GM19395 (cell line): ENCODE results near the gene ZNF511.
A peak's percentile ranks its signal among the peaks of the same experiment; 100 is the strongest.

Experiments
- ATAC-seq: cut with Tn5 transposase; IDR thresholded peaks from one replicate; pipeline ENCODE4 v1.9.1; 2021; ENCODE audit warnings: mild to moderate bottlenecking, moderate library complexity; ENCODE audit not compliant: unreplicated experiment

ZNF511 gene

DNA sequence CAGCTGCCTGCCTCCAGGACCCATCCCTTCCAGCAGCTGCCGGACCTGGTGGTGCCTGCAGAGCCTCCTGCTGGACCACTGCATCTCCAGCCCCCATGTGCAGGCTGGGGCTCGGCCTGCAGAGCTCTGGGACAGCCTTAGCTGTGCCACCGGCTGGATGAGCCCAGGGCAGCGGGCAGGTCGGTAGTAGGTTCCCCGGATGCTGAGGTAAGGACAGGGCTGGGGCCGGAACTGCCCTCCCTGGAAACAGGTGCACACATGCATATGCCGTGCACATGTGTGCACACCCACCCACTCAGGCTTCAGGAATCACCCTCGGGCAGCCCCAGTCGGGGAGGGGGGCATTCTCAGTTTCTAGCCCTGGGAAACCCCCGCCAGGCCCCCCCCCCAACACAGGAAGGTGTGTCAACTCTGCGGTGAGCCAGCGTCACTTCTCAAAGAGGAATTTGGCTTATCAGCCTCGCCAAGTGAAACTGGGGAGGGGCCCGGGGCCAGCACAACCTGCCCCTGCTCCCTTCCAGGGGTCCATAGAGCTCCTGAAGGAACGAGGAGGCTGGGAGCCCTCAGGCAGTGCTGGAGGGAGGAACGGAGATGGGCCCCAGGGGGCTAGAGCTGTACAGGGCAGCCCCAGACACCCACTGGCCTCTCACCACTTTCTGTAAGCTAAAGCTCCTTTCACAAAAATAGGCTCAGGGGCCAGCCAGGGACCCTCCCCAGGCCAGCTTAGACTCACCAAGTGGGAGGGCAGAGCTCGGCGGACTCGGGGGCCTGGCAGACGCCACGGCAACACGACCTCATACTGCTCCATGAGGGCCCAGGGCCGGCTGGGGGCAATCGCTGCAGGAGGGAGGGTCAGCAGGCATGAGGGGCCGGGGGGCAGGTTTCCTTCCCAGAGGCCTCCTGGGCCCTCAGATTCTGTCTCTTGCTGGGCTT, 33.7 kb upstream of the ZNF511 start:
- ATAC-seq, result peak; percentile 55

DNA sequence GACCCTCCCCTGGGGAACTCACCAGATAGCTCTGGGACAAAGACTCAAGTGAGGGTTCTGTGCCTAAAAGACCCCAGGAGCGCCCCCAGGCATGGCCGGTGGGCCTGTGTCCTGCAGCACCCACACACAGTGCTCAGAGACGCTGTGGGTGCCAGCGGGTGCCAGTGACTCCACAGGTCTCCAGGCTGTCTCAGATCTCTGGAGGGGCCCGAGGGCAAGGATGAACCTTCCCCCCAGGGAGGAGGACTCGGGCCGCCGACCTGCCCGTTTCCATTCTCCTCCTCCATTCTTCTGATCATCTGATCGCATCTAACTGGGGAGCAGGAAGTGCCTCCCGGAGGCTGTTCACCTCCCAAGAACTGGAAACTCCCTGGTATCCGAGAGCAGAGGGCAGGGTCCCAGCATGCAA, 33.0 kb upstream of the ZNF511 start:
- peak; percentile 38 for ATAC-seq

DNA sequence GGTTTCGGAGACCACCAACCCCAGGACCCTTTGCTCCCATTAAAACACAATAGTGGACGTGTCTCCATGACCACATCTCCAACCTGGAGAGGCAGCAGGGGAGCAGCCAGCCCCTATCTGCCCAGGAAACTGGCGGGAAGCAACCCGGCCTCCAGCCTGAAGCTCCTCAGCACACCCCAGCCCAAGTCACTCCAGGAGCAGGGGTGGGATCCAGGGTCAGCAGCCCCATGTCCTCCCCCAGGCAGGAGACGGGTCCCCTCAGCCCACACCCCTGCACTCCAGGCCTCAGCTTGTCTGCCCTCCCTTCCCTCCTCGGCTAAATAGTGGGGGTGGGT, 32.6 kb upstream of the ZNF511 start:
- peak; percentile 0 for ATAC-seq

DNA sequence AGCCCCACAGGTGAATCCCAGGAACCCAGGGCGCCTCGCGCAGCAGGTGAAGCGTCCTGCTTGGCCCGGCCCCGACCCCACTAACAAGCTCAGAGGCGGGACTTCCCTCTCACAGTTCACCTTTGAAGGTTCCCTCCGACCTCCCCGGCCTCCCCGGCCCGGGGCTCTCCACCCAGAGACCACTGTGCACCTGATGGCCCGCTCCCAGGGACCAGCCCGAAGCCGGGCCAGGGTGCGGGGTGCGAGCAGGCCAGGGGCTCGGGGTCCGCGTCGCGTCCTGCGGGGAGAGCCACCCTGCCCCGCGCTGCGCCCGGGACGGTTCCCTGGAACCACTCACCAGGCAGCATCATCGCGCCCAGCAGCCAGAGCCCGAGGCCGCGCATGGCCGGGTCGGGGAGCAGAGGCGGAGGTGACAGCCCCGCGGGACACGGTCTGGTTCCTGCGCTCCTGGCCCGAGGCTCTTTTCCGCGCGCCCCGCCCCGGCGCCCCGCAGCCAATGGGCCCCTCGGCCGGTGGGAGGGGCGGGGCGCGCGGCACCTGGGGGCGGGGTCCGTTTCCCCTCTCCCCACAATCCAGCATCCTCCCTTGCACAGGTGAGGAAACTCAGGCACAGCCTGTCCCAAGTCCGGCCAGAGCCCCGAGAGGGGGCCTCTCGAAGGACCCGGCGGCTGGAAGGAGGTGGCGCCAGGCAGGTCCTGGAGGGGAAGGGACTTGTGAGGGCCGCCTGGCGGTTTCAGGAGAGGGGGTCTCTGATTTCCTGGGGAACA, 32.1 kb upstream of the ZNF511 start, which contains the start of gene ADAM8:
ADAM8 (minus strand) TSS at position 434 of the 767 bp plus-strand sequence; CDS start at position 383, 51 bp downstream.
- ATAC-seq, result peak; percentile 45

DNA sequence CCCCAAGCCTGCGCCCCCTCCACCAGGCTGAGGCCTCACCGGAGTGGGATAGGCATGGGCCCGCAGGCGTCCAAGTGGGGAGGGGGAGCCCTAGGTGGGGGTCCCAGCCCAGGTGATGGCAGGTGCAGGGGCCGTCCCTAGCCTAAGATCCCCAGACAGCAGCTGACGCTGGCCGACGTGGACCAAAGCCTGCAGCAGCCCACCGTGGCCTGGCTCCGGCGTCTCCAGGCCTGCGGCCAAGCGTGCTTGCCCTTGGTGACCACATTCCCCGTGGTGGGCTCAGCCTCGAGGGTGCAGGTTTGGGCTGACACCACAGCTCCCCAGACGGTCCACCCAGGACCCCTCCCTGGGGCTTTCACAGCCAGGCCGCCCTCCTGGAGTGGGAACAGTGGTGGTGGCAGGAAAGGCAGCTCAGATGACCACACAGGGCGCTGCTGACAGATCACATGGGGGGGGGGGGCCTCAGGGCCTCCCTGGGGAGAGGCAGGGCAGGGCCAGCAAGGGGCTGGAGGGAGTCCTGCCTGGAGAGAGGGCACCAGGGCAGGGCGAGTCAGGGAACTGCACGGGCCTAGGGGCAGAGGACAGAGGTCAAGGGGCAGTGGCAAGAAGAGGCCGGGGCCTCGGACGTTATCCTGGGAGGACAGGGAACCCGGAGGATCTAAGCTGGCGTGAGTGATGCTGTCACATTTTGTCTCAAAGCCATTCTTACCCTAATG, 31.3 kb upstream of the ZNF511 start:
- ATAC-seq, result no peak

DNA sequence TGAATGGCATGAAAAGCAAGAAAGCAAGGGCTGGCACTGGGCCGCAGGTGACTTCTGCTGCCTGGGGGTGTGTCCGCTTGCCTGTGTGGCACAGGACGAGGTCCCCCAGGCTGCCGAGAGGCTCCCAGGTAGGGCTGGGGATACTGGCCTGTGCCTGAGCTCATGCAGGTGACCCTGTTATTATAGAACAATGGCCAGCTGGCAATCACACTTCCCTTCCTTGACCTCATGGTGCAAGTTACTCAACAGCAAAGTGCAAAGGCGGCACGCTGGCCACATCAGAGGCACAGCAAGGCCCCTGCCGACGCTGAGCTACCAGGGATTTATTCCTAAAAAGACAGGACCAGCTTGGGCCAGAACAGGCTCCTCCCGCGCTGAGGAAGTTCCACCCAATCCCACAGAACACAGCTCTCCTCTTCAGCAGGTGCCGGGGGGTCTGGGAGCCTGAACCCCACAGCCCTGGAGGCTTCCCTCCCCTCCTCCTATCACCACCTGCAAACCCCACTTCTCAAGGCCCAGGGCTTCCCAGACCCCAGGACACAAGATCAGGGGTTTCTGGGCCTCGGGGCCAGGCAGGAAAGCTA, 30.6 kb upstream of the ZNF511 start:
- no peak for ATAC-seq

DNA sequence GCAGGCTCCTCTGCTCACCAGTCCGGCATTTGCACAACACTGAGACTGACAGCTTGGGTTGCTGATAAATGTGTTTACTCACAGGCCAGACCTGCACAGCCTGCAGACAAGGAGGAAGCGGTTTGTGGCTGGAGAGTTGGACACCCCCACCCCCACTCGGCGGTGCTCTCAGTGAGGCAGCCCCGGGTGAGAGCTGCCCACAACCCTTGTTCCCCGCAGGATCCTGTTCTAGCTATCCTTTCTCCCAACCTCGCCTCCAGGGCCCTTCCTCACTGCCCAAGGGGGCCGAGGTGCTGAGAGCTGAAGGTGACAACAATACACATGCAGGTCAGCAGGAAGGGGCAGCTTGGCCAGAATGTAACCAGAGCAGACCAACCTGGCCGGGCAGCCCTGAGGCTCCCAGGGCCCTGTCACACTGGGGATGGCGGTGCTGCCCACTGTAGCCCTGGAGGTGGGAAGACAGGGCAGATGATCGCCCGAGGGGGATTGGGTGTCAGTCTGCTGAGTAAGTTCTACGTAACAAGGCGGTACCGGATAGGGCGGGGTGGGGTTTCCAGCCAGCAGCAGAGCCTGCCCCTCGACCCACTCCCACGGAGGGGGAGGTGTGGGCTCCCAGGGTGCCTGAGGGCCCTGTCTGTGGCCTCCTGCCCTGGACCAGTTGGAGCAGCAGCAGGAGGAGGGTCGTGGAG, 30.0 kb upstream of the ZNF511 start:
- peak; percentile 44 for ATAC-seq

DNA sequence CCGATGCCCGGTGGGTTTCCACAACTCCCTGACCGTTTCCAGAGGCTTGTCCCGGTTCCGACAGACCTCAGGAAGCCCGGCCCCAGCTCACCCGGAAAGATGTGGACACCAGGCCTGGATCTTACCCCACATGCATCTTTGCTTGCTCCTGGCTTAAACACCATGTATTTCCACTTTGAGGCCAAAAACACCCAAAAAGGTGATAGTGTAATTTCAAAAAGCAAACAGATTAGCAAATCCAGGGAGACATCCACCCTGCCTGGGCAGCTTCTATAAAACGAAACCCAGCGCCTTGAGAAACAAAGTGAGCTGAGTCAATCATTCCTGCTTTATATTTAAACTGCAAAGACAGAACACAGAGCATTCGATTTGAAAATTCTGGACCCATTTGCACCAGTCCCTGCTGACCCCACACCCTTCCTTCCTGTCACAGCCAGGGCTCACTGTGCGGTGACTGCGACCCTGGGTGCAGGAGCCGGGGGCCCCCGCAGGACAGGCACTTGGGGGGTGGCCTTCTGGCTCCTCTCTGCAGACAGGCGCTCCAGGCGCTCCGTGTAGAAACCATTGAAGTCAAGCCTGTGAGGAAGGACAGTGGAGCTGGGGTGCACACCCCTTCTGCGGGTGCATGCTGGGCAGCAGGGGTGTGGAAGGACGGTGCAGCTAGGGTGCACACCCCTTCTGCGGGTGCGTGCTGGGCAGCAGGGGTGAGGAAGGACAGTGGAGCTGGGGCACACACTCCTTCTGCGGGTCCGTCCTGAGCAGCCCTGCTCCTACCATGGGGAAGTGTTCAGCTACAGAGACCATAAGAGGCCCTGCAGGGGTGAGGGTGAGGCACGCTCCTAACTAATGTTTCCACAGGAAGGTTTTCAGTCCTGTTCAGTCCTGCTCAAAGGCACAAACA, 29.1 kb upstream of the ZNF511 start:
- no peak for ATAC-seq

DNA sequence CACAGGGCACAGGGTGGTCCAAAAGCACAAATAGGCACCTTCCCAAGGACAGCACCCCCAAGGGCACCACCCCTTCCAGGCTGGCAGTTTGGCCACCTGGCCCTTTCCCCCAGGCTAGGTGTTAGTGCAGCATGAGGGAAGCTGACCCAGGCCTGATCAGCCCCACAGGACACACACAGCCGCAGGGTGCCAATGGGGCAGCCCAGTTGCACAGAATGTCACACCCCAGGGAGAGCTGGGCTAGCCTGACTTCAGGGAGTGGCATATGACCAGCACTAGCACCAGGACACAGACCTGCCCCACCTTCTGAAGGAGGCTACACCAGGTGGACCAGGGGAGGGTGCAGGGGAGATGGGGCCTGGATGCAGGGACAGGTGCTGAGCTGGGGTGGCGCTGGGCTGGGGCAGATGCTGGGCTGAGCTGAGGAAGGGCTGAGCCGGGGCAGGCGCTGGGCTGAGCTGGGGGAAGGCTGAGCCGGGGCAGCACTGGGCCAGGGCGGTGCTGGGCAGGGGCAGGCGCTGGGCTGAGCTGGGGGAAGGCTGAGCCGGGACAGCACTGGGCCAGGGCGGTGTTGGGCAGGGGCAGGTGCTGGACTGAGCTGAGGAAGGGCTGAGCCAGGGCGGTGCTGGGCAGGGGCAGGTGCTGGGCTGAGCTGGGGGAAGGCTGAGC, 28.2 kb upstream of the ZNF511 start:
- ATAC-seq, result no peak

DNA sequence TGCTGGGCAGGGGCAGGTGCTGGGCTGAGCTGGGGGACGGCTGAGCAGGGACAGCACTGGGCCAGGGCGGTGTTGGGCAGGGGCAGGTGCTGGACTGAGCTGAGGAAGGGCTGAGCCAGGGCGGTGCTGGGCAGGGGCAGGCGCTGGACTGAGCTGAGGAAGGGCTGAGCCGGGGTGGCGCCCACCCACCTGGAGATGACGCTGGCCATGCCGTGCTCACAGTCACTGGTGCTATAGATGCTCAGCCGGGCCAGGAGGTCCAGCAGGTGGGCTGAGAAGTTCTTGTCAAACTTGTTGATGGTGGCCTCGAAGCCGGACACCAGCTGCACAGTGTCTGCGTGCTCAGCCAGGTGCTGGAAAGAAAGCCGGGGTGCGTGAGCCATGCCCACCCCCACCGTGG, 27.6 kb upstream of the ZNF511 start:
- ATAC-seq, result no peak

DNA sequence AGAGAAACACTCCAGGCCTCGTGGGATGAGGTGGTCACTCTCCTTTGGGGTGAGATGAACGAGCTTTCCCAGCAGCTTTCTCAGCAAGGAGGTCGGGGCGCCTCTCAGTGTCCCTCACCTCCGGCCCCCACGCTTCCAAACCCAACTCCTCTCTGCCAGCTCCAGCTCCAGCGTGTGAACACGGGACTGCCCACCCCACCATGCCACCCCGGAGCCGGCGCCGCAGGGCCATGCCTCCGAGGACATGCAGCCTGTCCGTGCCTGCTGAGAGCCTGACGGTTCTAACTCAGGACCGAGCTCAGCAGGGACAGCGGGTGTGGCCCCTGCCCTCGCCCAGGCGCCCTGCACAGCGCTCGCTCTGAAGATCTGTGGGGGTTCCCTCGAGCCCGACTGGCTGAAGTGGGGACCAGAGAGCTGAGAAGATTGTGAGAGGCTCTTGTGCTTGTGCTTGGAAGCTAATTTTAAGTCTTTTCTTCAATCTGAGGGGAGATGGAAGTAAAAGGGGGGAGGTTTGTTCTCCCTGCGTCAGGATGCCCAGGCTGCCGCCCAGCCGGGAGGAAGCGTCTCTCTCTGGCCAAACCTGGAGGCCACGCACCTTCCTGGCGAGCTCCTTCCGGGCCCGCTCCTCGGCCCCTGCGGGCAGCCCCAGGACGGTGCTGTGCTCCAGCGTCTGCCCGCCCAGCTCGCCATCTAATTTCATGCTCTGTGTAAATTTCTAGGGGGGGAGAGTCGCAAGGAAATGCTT, 26.9 kb upstream of the ZNF511 start:
- ATAC-seq, result no peak

DNA sequence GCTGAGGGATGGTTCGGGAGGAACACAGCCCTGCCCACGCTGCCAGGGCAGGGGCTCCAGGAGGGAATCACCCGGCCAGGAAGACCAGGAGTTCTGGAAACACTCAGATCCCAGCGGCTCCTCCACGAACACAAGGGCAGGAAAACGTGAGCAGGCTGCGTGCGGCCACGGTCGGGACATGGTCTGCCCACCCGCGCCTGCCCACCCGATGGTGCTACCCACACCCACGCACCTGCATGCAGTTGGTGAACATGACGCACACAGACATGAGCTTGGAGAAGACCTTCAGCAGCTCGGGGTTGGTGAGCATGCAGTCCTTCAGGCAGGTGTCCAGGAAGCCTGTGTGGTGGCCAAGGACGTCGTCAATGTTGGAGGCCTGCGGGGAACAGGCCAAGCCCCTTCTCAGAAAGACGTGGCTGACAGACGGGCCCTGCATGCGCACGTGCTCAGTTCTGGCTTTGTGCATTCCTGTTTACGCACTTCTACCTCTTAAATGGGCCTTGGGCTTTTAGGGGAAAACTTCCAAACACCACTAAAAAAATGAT, 25.8 kb upstream of the ZNF511 start:
- ATAC-seq, result no peak

DNA sequence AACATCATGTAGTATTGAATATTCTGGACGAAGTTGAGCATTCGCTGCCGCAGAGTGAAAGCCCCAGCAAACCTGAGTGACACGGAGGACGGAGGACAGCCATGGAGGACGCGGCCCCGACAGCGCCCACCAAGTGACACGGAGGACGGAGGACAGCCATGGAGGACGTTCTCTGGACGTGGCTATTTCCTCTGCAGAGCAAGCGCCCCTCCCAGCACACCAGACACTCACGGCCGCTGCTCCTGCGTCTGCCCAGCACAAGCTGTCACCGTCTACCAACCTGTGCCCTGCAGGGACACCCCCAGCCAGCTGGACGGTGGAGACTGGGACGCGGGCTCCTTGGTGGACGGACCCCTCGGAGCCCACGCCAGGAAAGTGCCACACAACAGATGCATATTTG, 24.8 kb upstream of the ZNF511 start:
- ATAC-seq, result no peak

DNA sequence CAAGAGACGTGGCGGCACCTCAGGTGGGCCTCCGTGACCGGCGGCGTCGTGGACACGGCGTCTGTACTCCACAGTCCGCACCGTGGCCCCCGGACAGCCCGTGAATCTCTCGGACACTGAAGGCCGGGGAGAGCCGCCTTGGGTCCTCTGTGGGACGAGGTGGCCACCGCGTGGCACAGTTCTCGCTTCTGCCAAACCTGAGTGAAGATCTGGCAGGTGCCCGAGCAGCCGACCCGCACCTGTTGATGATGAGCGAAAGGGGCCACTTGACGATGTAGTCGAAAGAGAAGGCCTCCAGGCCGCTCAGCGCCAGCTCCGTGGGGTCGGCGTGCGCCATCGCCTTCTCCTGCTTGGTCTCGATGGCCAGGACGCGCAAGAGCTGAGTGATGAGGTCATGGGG, 23.5 kb upstream of the ZNF511 start:
- no peak for ATAC-seq

DNA sequence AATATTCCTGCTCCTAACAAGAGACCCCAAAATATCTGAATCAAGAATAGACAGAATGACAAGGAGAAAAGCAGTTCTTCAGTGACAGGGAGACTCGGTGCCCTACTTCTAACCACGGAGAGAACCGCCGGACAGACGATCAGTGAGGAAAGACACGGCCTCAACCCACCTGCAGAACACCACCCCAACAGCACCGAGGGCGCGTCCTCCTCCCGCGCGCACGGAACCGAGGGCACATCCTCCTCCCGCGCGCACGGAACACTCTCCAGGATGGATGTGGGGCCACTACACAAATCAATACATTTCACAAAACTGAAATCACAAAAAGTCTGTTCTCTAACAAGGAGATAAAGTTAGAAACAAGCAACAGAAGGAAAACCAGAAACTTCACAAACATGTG, 22.3 kb upstream of the ZNF511 start:
- no peak for ATAC-seq

DNA sequence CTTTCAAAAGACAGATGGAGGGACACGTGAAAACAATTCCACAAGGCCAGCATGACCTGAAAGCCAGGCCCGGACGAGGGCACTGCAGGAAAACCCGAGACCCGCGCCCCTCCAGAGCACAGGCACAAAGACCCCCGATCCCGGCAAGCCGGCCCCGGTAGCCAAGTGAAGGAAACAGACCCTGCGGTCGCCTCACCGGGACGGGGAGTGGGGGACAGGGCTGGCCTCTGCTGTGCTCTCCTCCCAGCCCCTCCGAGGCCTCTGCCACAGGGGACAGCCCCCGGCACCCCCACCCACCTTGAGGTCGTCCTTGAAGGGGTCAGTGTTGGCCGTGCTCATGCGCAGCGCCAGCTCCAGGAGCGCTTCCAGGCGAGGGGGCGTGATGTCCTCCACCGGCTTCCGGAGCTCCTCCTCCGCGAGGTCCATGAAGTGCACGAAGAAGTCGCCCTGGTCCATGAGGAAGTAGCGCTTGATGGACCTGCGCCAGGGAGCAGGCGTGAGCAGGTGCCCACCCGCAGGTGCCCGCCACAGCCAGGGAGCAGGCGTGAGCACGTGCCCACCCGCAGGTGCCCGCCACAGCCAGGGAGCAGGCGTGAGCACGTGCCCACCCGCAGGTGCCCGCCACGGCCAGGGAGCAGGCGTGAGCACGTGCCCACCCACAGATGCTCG, 20.7 kb upstream of the ZNF511 start:
- no peak for ATAC-seq

DNA sequence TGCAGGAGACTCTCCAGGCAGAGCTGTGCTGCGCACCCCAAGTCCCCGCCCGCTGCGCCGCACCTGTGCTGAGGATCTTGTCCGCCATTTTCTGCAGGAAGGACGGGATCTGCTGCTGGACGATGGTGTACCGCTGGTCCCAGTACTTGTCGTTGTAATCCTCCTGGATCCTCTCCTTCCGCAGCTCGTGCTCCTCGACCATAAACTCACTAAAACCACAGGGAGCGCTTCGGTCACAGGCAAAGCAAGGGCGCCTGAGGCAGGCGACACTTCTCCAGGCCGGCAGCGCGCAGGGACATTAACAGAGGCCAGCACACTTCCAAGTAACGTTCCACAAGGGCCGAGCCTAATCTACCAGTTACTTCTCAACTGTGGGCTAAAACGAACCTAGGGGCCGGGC, 19.0 kb upstream of the ZNF511 start:
- ATAC-seq, result no peak
